Upper lobe of left lung (tissue), 6 donors: ENCODE results near the gene SUN5. TPM values are rescaled to one million over a fixed set of nuclear protein-coding genes. Genes with fewer than 3 reads are reported as not detected.

Experiments used
- ATAC-seq, 2 donors: fragments of 200-7000 bp; cut with Tn5 transposase; one replicate each; pipeline ENCODE4 v1.9.1; 2022; ENCODE audit warnings: mild to moderate bottlenecking in 2 of 2, moderate library complexity in 2 of 2; ENCODE audit not compliant: low FRiP score in 2 of 2
- DNase-seq, 2 donors: peaks; one replicate each; pipeline ENCODE4 v3.0.0-alpha.2; 2019 to 2020
- H3K27ac ChIP-seq, 4 donors: fragments of 200-600 bp; sonication (generic); one replicate each; pipeline ENCODE4 v1.5.1; 2016 to 2019
- H3K27me3 ChIP-seq, 4 donors: fragments of 200-600 bp; sonication (generic); one replicate each; pipeline ENCODE4 v1.5.1; 2017 to 2019
- H3K36me3 ChIP-seq, 4 donors: fragments of 200-600 bp; sonication (generic); one replicate each; pipeline ENCODE4 v1.5.1; 2016 to 2019
- H3K4me1 ChIP-seq, 4 donors: fragments of 200-600 bp; sonication (generic); one replicate each; pipeline ENCODE4 v1.5.1; 2018 to 2019
- H3K4me3 ChIP-seq, 4 donors: fragments of 200-600 bp; sonication (generic); one replicate each; pipeline ENCODE4 v1.5.1; 2017 to 2019; ENCODE audit warnings: mild to moderate bottlenecking in 2 of 4, moderate library complexity in 1 of 4
- H3K9me3 ChIP-seq, 4 donors: fragments of 200-600 bp; sonication (generic); one replicate each; pipeline ENCODE4 v1.5.1; 2018 to 2019
- CTCF ChIP-seq, 6 experiments: fragments of 450-650 bp in 4 of 6; fragments of 200-600 bp in 2 of 6; sonication (generic) in 2 of 6; IDR thresholded peaks; one replicate each; pipeline ENCODE4 v1.5.1; 2016 to 2019; ENCODE audit warnings: antibody characterized with exemption in 6 of 6
- EP300 ChIP-seq, 4 donors: sonication (generic); formaldehyde crosslinking; IDR thresholded peaks; one replicate each; pipeline ENCODE4 v1.5.1; 2017; ENCODE audit warnings: antibody characterized with exemption in 4 of 4, control low read depth in 2 of 4
- POLR2A ChIP-seq, 4 donors: fragments of 450-650 bp; IDR thresholded peaks; one replicate each; pipeline ENCODE4 v1.5.1; 2016 to 2017; ENCODE audit warnings: antibody characterized with exemption in 4 of 4, mild to moderate bottlenecking in 2 of 4
- POLR2AphosphoS5 ChIP-seq, 2 donors: sonication (generic); formaldehyde crosslinking; IDR thresholded peaks; one replicate each; pipeline ENCODE4 v1.5.1; 2017; ENCODE audit warnings: antibody characterized with exemption in 2 of 2
- WGBS, 2 donors: methylation state at CpG; one replicate each; pipeline ENCODE4 v1.1.5; 2017 to 2018; 5-methylcytosine and 5-hydroxymethylcytosine counted together
- total RNA-seq, 6 donors: library from RNA; depleted of rRNA in 4 of 6; stranded (reverse); fragments of >200 nt in 4 of 6; gene quantifications; one replicate each; pipeline versions ENCODE4 v1.1.0 to v1.2.1, GENCODE V29; 2016 to 2021
- donor health status: DM: no; HTN: no; CAD: no; lungs with moderate emphysema.
- donor health status: DM: no; HTN: yes; CAD: no; lungs with severe emphysema.

Gene SUN5
- total RNA-seq, 6 donors from 2014 or later = not detected

- Histone ChIP-seq H3K36me3 (no peaks in the 10 kb centered on the region), H3K4me3 (no peak overlapping the region), H3K9me3 (no peaks in the 10 kb centered on the region), H3K27ac (no peak overlapping the region), H3K27me3 (no peaks in the 10 kb centered on the region), H3K4me1 (no peaks in the 10 kb centered on the region)
- TF ChIP-seq EP300 (IDR thresholded peaks at IDR 0.05) (no peak), POLR2A (IDR thresholded peaks at IDR 0.05) (no peak), CTCF (IDR thresholded peaks at IDR 0.05) (no peak), POLR2AphosphoS5 (IDR thresholded peaks at IDR 0.05) (no peak)
- WGBS, 2 donors = 68 to 81% methylated on average over 7 of the region's 7 CpGs
- ATAC-seq = no peak
- no peak for DNase-seq
Measured at GRCh38 chr20:33016581-33017109, 12.4 kb upstream of the SUN5 start.

GRCh38 chr20:33015700-33016580 is 11.7 kb upstream of the SUN5 start:
- Histone ChIP-seq H3K36me3 (no peaks in the 10 kb centered on the region), H3K27ac (no peak overlapping the region), H3K27me3 (no peaks in the 10 kb centered on the region), H3K9me3 (no peaks in the 10 kb centered on the region), H3K4me1 (no peaks in the 10 kb centered on the region), H3K4me3 (no peak overlapping the region)
- TF ChIP-seq POLR2A (IDR thresholded peaks at IDR 0.05) (no peak), POLR2AphosphoS5 (IDR thresholded peaks at IDR 0.05) (no peak), EP300 (IDR thresholded peaks at IDR 0.05) (no peak)
- DNase-seq (no peak), ATAC-seq (no peak)
- WGBS, 2 donors = 66 to 68% methylated on average over 14 to 15 of the region's 15 CpGs

- H3K9me3 ChIP-seq = no peaks in the 10 kb centered on the region
- no peak for DNase-seq
- no peaks in the 10 kb centered on the region for H3K36me3 ChIP-seq
- TF ChIP-seq EP300 (IDR thresholded peaks at IDR 0.05) (no peak), POLR2A (IDR thresholded peaks at IDR 0.05) (no peak)
- no peak for ATAC-seq
- no peak overlapping the region for H3K27ac ChIP-seq
- no peaks in the 10 kb centered on the region for H3K27me3 ChIP-seq
- no peaks in the 10 kb centered on the region for H3K4me1 ChIP-seq
- 79 to 86% methylated on average over 10 of the region's 10 CpGs for WGBS, 2 donors
- no peak overlapping the region for H3K4me3 ChIP-seq
Measured at GRCh38 chr20:33015114-33015484, 10.9 kb upstream of the SUN5 start.

GRCh38 chr20:33014336-33015113 is 10.3 kb upstream of the SUN5 start:
- H3K27ac ChIP-seq = no peak overlapping the region
- H3K36me3 ChIP-seq = no peaks in the 10 kb centered on the region
- TF ChIP-seq EP300 (IDR thresholded peaks at IDR 0.05) (no peak), POLR2AphosphoS5 (IDR thresholded peaks at IDR 0.05) (no peak), CTCF (IDR thresholded peaks at IDR 0.05) (no peak), POLR2A (IDR thresholded peaks at IDR 0.05) (no peak)
- no peaks in the 10 kb centered on the region for H3K9me3 ChIP-seq
- ATAC-seq (no peak), DNase-seq (no peak)
- 50 to 64% methylated on average over 14 to 16 of the region's 16 CpGs for WGBS, 2 donors
- H3K4me1 ChIP-seq = peaks cover 0 to 2% (median 0%) of the 10 kb centered on the region in 4 donors
- no peaks in the 10 kb centered on the region for H3K27me3 ChIP-seq
- H3K4me3 ChIP-seq = no peak overlapping the region

- Histone ChIP-seq H3K27me3 (no peaks in the 10 kb centered on the region), H3K4me1 (peaks cover 0 to 2% (median 0%) of the 10 kb centered on the region in 4 donors), H3K9me3 (no peaks in the 10 kb centered on the region), H3K4me3 (no peak overlapping the region), H3K27ac (no peak overlapping the region), H3K36me3 (no peaks in the 10 kb centered on the region)
- WGBS, 2 donors = 72 to 80% methylated on average over 1 to 12 of the region's 12 CpGs
- ATAC-seq = no peak
- peak in 1 of 2 donors; percentile 60 for DNase-seq
- TF ChIP-seq POLR2AphosphoS5 (IDR thresholded peaks at IDR 0.05) = no peak
- no peak for TF ChIP-seq CTCF (IDR thresholded peaks at IDR 0.05)
- no peak for TF ChIP-seq POLR2A (IDR thresholded peaks at IDR 0.05)
- no peak for TF ChIP-seq EP300 (IDR thresholded peaks at IDR 0.05)
Measured at GRCh38 chr20:33013701-33014326, 9.6 kb upstream of the SUN5 start.
